PFSK-1 (cell line): Measurements from ENCODE around the gene RAB3IP.

Experiments used
- FOXP2 ChIP-seq: optimal IDR thresholded peaks from 2 replicates; pipeline ENCODE3; 2011; ENCODE audit warnings: borderline replicate concordance, control low read depth, inconsistent platforms; ENCODE audit not compliant: insufficient read depth; ENCODE audit errors: extremely low read length, extremely low read depth
- POLR2AphosphoS5 ChIP-seq: IDR thresholded peaks from 2 replicates; pipeline ENCODE4 v1.6.1; 2012; ENCODE audit warnings: low read depth, mild to moderate bottlenecking, control low read depth, low read length, moderate library complexity
- REST ChIP-seq, 2 experiments: IDR thresholded peaks; 2 replicates each; pipeline versions ENCODE4 v1.6.1 to v1.8.0; 2011 to 2012; ENCODE audit warnings: low read depth in 2 of 2, low read length in 2 of 2, control low read depth in 1 of 2, inconsistent platforms in 1 of 2, mild to moderate bottlenecking in 1 of 2, moderate library complexity in 1 of 2; ENCODE audit not compliant: insufficient read depth in 1 of 2
- SIN3A ChIP-seq: IDR thresholded peaks from 2 replicates; pipeline ENCODE4 v1.6.1; 2012; ENCODE audit warnings: mild to moderate bottlenecking, low read length, moderate library complexity, borderline replicate concordance; ENCODE audit not compliant: insufficient read depth
- TAF1 ChIP-seq: IDR thresholded peaks from 2 replicates; pipeline ENCODE4 v1.6.1; 2012; ENCODE audit warnings: low read length, control low read depth, borderline replicate concordance; ENCODE audit not compliant: insufficient read depth

The RAB3IP gene

GRCh38 chr12:69783365-69783764 is 44.7 kb downstream of the RAB3IP start:
- no peak for TF ChIP-seq TAF1
- TF ChIP-seq POLR2AphosphoS5: no peak
- TF ChIP-seq SIN3A: no peak
- no peak for TF ChIP-seq REST (IDR thresholded peaks at IDR 0.05; ENCODE audit: insufficient read depth in 1 of 2, low read depth in 2 of 2, low read length in 2 of 2)
- TF ChIP-seq FOXP2: no peak

GRCh38 chr12:69789351-69789750 is 50.7 kb downstream of the RAB3IP start:
- TF ChIP-seq REST (IDR thresholded peaks at IDR 0.05; ENCODE audit: insufficient read depth in 1 of 2, low read depth in 2 of 2, low read length in 2 of 2) (no peak), TAF1 (no peak), POLR2AphosphoS5 (no peak), FOXP2 (no peak), SIN3A (no peak)

GRCh38 chr12:69792533-69792932 is 53.9 kb downstream of the RAB3IP start:
- no peak for TF ChIP-seq POLR2AphosphoS5
- no peak for TF ChIP-seq TAF1
- no peak for TF ChIP-seq SIN3A
- TF ChIP-seq REST (IDR thresholded peaks at IDR 0.05; ENCODE audit: insufficient read depth in 1 of 2, low read depth in 2 of 2, low read length in 2 of 2): no peak
- TF ChIP-seq FOXP2: no peak

- TF ChIP-seq FOXP2: no peak
- TF ChIP-seq REST (IDR thresholded peaks at IDR 0.05; ENCODE audit: insufficient read depth in 1 of 2, low read depth in 2 of 2, low read length in 2 of 2): no peak
- TF ChIP-seq SIN3A: no peak
- no peak for TF ChIP-seq TAF1
- TF ChIP-seq POLR2AphosphoS5: no peak
Observed at GRCh38 chr12:69810870-69811498, 72.3 kb downstream of the RAB3IP start.
